Mesenchymal stem cell (in vitro differentiated cells and primary cell): ENCODE data around the gene MCOLN2.
A peak's percentile ranks its signal among the peaks of the same experiment; 100 is the strongest.

ENCODE experiments used
- DNase-seq: peaks from one replicate; pipeline ENCODE4 v3.0.0-alpha.2; 2013
- H2AFZ ChIP-seq: one replicate; pipeline ENCODE4 v1.6.1; 2013; ENCODE audit warnings: low read depth, mild to moderate bottlenecking, control low read depth, inconsistent platforms, low read length, moderate library complexity
- H2AK5ac ChIP-seq: 2 replicates; pipeline ENCODE4 v1.6.1; 2013; ENCODE audit warnings: low read length, moderate library complexity, mild to moderate bottlenecking, inconsistent platforms; ENCODE audit not compliant: severe bottlenecking
- H2BK120ac ChIP-seq: one replicate; pipeline ENCODE4 v1.6.1; 2013; ENCODE audit warnings: low read depth, mild to moderate bottlenecking, inconsistent platforms, low read length, moderate library complexity
- H2BK12ac ChIP-seq, 2 experiments: one replicate each; pipeline ENCODE4 v1.6.1; 2013; ENCODE audit warnings: inconsistent platforms in 2 of 2, low read length in 2 of 2, mild to moderate bottlenecking in 2 of 2, moderate library complexity in 2 of 2, control low read depth in 1 of 2
- H2BK15ac ChIP-seq: one replicate; pipeline ENCODE4 v1.6.1; 2013; ENCODE audit warnings: mild to moderate bottlenecking, low read depth, inconsistent platforms; ENCODE audit not compliant: poor library complexity, severe bottlenecking
- H2BK5ac ChIP-seq: 2 replicates; pipeline ENCODE4 v1.6.1; 2013; ENCODE audit warnings: low read depth, mild to moderate bottlenecking, low read length, control low read depth, inconsistent platforms; ENCODE audit not compliant: poor library complexity, severe bottlenecking
- H3K14ac ChIP-seq, 2 experiments: one replicate each; pipeline ENCODE4 v1.6.1; 2013; ENCODE audit warnings: inconsistent platforms in 2 of 2, low read length in 2 of 2, control low read depth in 1 of 2, mild to moderate bottlenecking in 1 of 2, moderate library complexity in 1 of 2
- H3K18ac ChIP-seq, 2 experiments: one replicate each; pipeline ENCODE4 v1.6.1; 2013; ENCODE audit warnings: inconsistent platforms in 2 of 2, low read length in 2 of 2, control low read depth in 1 of 2, low read depth in 1 of 2, mild to moderate bottlenecking in 1 of 2
- H3K23ac ChIP-seq, 2 experiments: one replicate each; pipeline ENCODE4 v1.6.1; 2013; ENCODE audit warnings: inconsistent platforms in 2 of 2, low read length in 2 of 2, mild to moderate bottlenecking in 2 of 2, moderate library complexity in 2 of 2, control low read depth in 1 of 2
- H3K27ac ChIP-seq: 2 replicates; pipeline ENCODE4 v1.5.1; 2013; ENCODE audit warnings: mild to moderate bottlenecking, moderate library complexity, low read length, control low read depth, inconsistent platforms; ENCODE audit not compliant: poor library complexity, severe bottlenecking
- H3K27me3 ChIP-seq, 2 experiments: 2 replicates each; pipeline versions ENCODE4 v1.6.1 to v1.7.0; 2013; ENCODE audit warnings: low read length in 2 of 2, mild to moderate bottlenecking in 2 of 2, moderate library complexity in 2 of 2, control low read depth in 1 of 2, inconsistent platforms in 1 of 2; ENCODE audit not compliant: control insufficient read depth in 1 of 2, insufficient read depth in 1 of 2
- H3K36me3 ChIP-seq, 2 experiments: 2 replicates each; pipeline versions ENCODE4 v1.6.1 to v1.7.0; 2013; ENCODE audit warnings: low read length in 2 of 2, control low read depth in 1 of 2, inconsistent platforms in 1 of 2, low read depth in 1 of 2, mild to moderate bottlenecking in 1 of 2; ENCODE audit not compliant: insufficient read depth in 2 of 2, control insufficient read depth in 1 of 2
- H3K4ac ChIP-seq, 2 experiments: one replicate each; pipeline ENCODE4 v1.6.1; 2013; ENCODE audit warnings: inconsistent platforms in 2 of 2, low read length in 2 of 2, mild to moderate bottlenecking in 2 of 2, moderate library complexity in 2 of 2, control low read depth in 1 of 2, low read depth in 1 of 2
- H3K4me1 ChIP-seq: 2 replicates; pipeline ENCODE4 v1.6.1; 2013; ENCODE audit warnings: low read depth, low read length, control low read depth; ENCODE audit not compliant: control insufficient read depth, insufficient read depth
- H3K4me2 ChIP-seq: 2 replicates; pipeline ENCODE4 v1.6.1; 2013; ENCODE audit warnings: low read length, mild to moderate bottlenecking, inconsistent platforms; ENCODE audit not compliant: poor library complexity, severe bottlenecking
- H3K4me3 ChIP-seq, 2 experiments: 2 replicates each; pipeline versions ENCODE4 v1.5.1 to v1.7.0; 2013; ENCODE audit warnings: low read length in 2 of 2, mild to moderate bottlenecking in 2 of 2, control low read depth in 1 of 2, low read depth in 1 of 2; ENCODE audit not compliant: insufficient read depth in 1 of 2
- H3K79me1 ChIP-seq: replicated peaks from 2 replicates; pipeline ENCODE4 v1.6.1; 2013; ENCODE audit warnings: mild to moderate bottlenecking, control low read depth, low read length, inconsistent platforms; ENCODE audit not compliant: poor library complexity, severe bottlenecking
- H3K9ac ChIP-seq: 2 replicates; pipeline ENCODE4 v1.7.0; 2013; ENCODE audit warnings: mild to moderate bottlenecking, low read length, moderate library complexity
- H3K9me3 ChIP-seq: 2 replicates; pipeline ENCODE4 v1.7.0; 2013; ENCODE audit warnings: mild to moderate bottlenecking, low read length; ENCODE audit not compliant: control insufficient read depth
- H4K8ac ChIP-seq: one replicate; pipeline ENCODE4 v1.6.1; 2013; ENCODE audit warnings: inconsistent platforms, mild to moderate bottlenecking, low read length, moderate library complexity
- H4K91ac ChIP-seq: one replicate; pipeline ENCODE4 v1.6.1; 2013; ENCODE audit warnings: mild to moderate bottlenecking, low read length, inconsistent platforms
- WGBS: methylation state at CpG from one replicate; pipeline ENCODE4 v1.1.7; 2013; ENCODE audit warnings: mixed read lengths; 5-methylcytosine and 5-hydroxymethylcytosine counted together

MCOLN2 gene

GRCh38 chr1:84930329-84930728, 66.6 kb downstream of the MCOLN2 start:
- DNase-seq = no peak
- H2BK5ac ChIP-seq = no peak overlapping the region
- H2AK5ac ChIP-seq = no peak overlapping the region
- no peaks in the 10 kb centered on the region for H3K9me3 ChIP-seq
- H3K14ac ChIP-seq = no peak overlapping the region
- no peak overlapping the region for H4K8ac ChIP-seq
- H3K36me3 ChIP-seq = no peaks in the 10 kb centered on the region
- H3K4me2 ChIP-seq = no peak overlapping the region
- no peak overlapping the region for H3K4me3 ChIP-seq
- no peak overlapping the region for H2BK15ac ChIP-seq
- no peaks in the 10 kb centered on the region for H3K4me1 ChIP-seq
- no peak overlapping the region for H3K9ac ChIP-seq
- no peak overlapping the region for H3K23ac ChIP-seq
- WGBS = 84% methylated on average over 4 of the region's 4 CpGs
- H2BK120ac ChIP-seq = no peak overlapping the region
- peaks cover 6 to 57% of the 10 kb centered on the region in 2 experiments for H3K27me3 ChIP-seq
- no peak overlapping the region for H3K4ac ChIP-seq
- H3K79me1 ChIP-seq = no peaks in the 10 kb centered on the region
- H3K27ac ChIP-seq = no peak overlapping the region
- H3K18ac ChIP-seq = no peak overlapping the region
- no peak overlapping the region for H4K91ac ChIP-seq
- H2AFZ ChIP-seq = no peak overlapping the region
- H2BK12ac ChIP-seq = no peak overlapping the region

- H3K18ac ChIP-seq = no peak overlapping the region
- no peaks in the 10 kb centered on the region for H3K4me1 ChIP-seq
- no peak overlapping the region for H2BK12ac ChIP-seq
- H3K9ac ChIP-seq = no peak overlapping the region
- H3K79me1 ChIP-seq = no peaks in the 10 kb centered on the region
- H2BK120ac ChIP-seq = no peak overlapping the region
- H3K4ac ChIP-seq = no peak overlapping the region
- H3K23ac ChIP-seq = no peak overlapping the region
- H3K27me3 ChIP-seq = peaks cover 6 to 50% of the 10 kb centered on the region in 2 experiments
- DNase-seq = no peak
- H4K91ac ChIP-seq = no peak overlapping the region
- no CpG with 5 or more reads among the region's 1 CpG for WGBS
- no peak overlapping the region for H2AK5ac ChIP-seq
- no peak overlapping the region for H2BK15ac ChIP-seq
- no peak overlapping the region for H2AFZ ChIP-seq
- no peak overlapping the region for H3K4me3 ChIP-seq
- H4K8ac ChIP-seq = no peak overlapping the region
- H3K14ac ChIP-seq = no peak overlapping the region
- H3K9me3 ChIP-seq = no peaks in the 10 kb centered on the region
- no peak overlapping the region for H2BK5ac ChIP-seq
- H3K27ac ChIP-seq = no peak overlapping the region
- no peaks in the 10 kb centered on the region for H3K36me3 ChIP-seq
- H3K4me2 ChIP-seq = no peak overlapping the region
Measured at GRCh38 chr1:84929581-84929980, 67.3 kb downstream of the MCOLN2 start.

- Histone ChIP-seq H3K14ac (no peak overlapping the region), H3K4me2 (no peak overlapping the region), H3K4me1 (no peaks in the 10 kb centered on the region), H3K27ac (no peak overlapping the region), H4K8ac (no peak overlapping the region), H3K4me3 (no peak overlapping the region), H2AFZ (no peak overlapping the region), H2BK120ac (no peak overlapping the region), H2AK5ac (no peak overlapping the region), H3K18ac (no peak overlapping the region), H3K9me3 (no peaks in the 10 kb centered on the region), H2BK12ac (no peak overlapping the region), H3K27me3 (peaks cover 6 to 48% of the 10 kb centered on the region in 2 experiments), H4K91ac (no peak overlapping the region), H3K36me3 (no peaks in the 10 kb centered on the region), H3K4ac (no peak overlapping the region), H2BK15ac (no peak overlapping the region), H3K79me1 (no peaks in the 10 kb centered on the region), H3K9ac (no peak overlapping the region), H3K23ac (no peak overlapping the region), H2BK5ac (no peak overlapping the region)
- peak; percentile 3 for DNase-seq
- WGBS = 37% methylated on average over 3 of the region's 4 CpGs
Measured at GRCh38 chr1:84928979-84929378, 67.9 kb downstream of the MCOLN2 start.

DNA sequence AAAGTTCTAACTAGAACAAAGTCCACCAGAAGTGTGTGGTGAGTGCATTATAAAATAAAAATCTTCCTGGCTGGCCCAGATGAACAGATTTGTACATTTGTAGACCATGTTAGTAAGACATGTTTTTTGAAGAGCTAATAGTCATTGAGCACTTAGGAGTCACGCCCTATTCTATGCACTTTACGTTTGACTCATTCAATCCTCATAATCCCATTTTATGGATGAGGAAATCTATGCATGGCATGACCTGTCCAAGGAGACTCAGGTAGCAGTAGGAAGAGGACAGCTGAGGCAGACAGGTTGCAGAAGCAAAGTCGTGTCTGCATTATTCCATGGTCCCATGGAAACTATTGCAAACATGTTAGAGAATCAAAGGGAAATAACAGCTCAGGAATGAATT, 73.6 kb downstream of the MCOLN2 start:
- Histone ChIP-seq H3K27ac (no peak overlapping the region), H3K36me3 (no peaks in the 10 kb centered on the region), H2BK12ac (no peak overlapping the region), H3K79me1 (no peaks in the 10 kb centered on the region), H3K14ac (no peak overlapping the region), H4K91ac (no peak overlapping the region), H2BK5ac (no peak overlapping the region), H3K4ac (no peak overlapping the region), H2BK15ac (no peak overlapping the region), H2AK5ac (no peak overlapping the region), H3K27me3 (peaks cover 8 to 31% of the 10 kb centered on the region in 2 experiments), H3K4me1 (no peaks in the 10 kb centered on the region), H3K9ac (no peak overlapping the region), H4K8ac (no peak overlapping the region), H3K23ac (no peak overlapping the region), H2AFZ (no peak overlapping the region), H2BK120ac (no peak overlapping the region), H3K4me3 (no peak overlapping the region), H3K4me2 (no peak overlapping the region), H3K18ac (no peak overlapping the region), H3K9me3 (no peaks in the 10 kb centered on the region)
- WGBS = 88% methylated on average over 3 of the region's 3 CpGs
- no peak for DNase-seq
